K562 (cell line): Measurements from ENCODE around the gene SLC39A11. TPM values are rescaled to one million over a fixed set of nuclear protein-coding genes. Genes with fewer than 3 reads are reported as not detected.

ENCODE experiments used
- ATAC-seq: fragments of 200-7000 bp; cut with Tn5 transposase; 3 replicates; pipeline ENCODE4 v1.9.1; 2020; ENCODE audit warnings: moderate library complexity
- BruUV-seq: library from RNA; stranded (reverse); fragments of 400-500 nt; replicated peaks from 2 replicates; lab custom pipeline; 2021; lab: Mats Ljungman, UMichigan
- CTCF ChIA-PET: fragments of 300-600 bp; formaldehyde crosslinking; extraction: SDS; loops from one replicate; lab custom pipeline; 2021; ENCODE audit warnings: low intra/inter-chr PET ratio; lab: Yijun Ruan, JAX
- POLR2A ChIA-PET: fragments of 300-600, 350-650 bp; sonication (Branson Sonifier 250); formaldehyde crosslinking; extraction: SDS; loops from one replicate; lab custom pipeline; 2021; ENCODE audit warnings: antibody characterized with exemption, inconsistent platforms; lab: Yijun Ruan, JAX
- DNase-seq, 4 experiments: peaks; one replicate each; pipeline versions ENCODE4 v3.0.0 to v3.0.0-alpha.2; 2011 to 2018; ENCODE audit warnings: low spot score in 3 of 4, mixed read lengths in 3 of 4; ENCODE audit errors: extremely low read depth in 1 of 4
- FAIRE-seq: peaks from 2 replicates; lab custom pipeline; 2011; peaks lifted over from hg19 to GRCh38; lab: Jason Lieb, UNC
- H2AFZ ChIP-seq: 2 replicates; pipeline ENCODE4 v1.6.0; 2011; ENCODE audit warnings: low read depth, low read length, control low read depth, inconsistent platforms
- H3K27ac ChIP-seq: fragments of 200-600 bp; 3 replicates; pipeline ENCODE4 v1.8.0; 2011; ENCODE audit warnings: low read depth, mild to moderate bottlenecking, control low read depth, inconsistent platforms, low read length, moderate library complexity, mixed read lengths; ENCODE audit errors: extremely low read depth
- H3K27me3 ChIP-seq, 2 experiments: fragments of 300-600 bp in 1 of 2; 2 replicates in 1 of 2; 3 replicates in 1 of 2; pipeline versions ENCODE4 v1.6.0 to v1.8.0; 2011; ENCODE audit warnings: inconsistent platforms in 2 of 2, low read length in 2 of 2, mild to moderate bottlenecking in 1 of 2, mixed read lengths in 1 of 2, moderate library complexity in 1 of 2; ENCODE audit not compliant: control insufficient read depth in 2 of 2, insufficient read depth in 2 of 2
- H3K36me3 ChIP-seq: fragments of 300-600 bp; 3 replicates; pipeline ENCODE4 v1.8.0; 2011; ENCODE audit warnings: mild to moderate bottlenecking, low read length, inconsistent platforms; ENCODE audit not compliant: control insufficient read depth, insufficient read depth
- H3K4me1 ChIP-seq, 2 experiments: fragments of 200-600 bp in 1 of 2; replicated peaks in 1 of 2; 2 replicates in 1 of 2; 3 replicates in 1 of 2; pipeline versions ENCODE4 v1.5.1 to v1.8.0; 2011; ENCODE audit warnings: inconsistent platforms in 2 of 2, low read length in 2 of 2, mild to moderate bottlenecking in 1 of 2, mixed read lengths in 1 of 2, moderate library complexity in 1 of 2; ENCODE audit not compliant: control insufficient read depth in 2 of 2, insufficient read depth in 2 of 2
- H3K4me2 ChIP-seq: 2 replicates; pipeline ENCODE4 v1.6.1; 2011; ENCODE audit warnings: low read length, control low read depth, inconsistent platforms, mixed read lengths; ENCODE audit not compliant: insufficient read depth
- H3K4me3 ChIP-seq: fragments of 200-600 bp; sonication (generic), shearing (Covaris generic); 2 replicates; pipeline ENCODE4 v1.5.1; 2016; ENCODE audit warnings: control low read depth, inconsistent platforms
- H3K79me2 ChIP-seq: fragments of 200-600 bp; 3 replicates; pipeline ENCODE4 v1.8.0; 2011; ENCODE audit warnings: low read length, inconsistent platforms; ENCODE audit not compliant: control insufficient read depth, insufficient read depth
- H3K9ac ChIP-seq, 2 experiments: 2 replicates each; pipeline versions ENCODE4 v1.6.0 to v1.6.1; 2011; ENCODE audit warnings: low read depth in 2 of 2, low read length in 2 of 2, control low read depth in 1 of 2, inconsistent platforms in 1 of 2, mild to moderate bottlenecking in 1 of 2, mixed read lengths in 1 of 2; ENCODE audit not compliant: insufficient read depth in 1 of 2
- H3K9me1 ChIP-seq: one replicate; pipeline ENCODE4 v1.6.0; 2011; ENCODE audit warnings: inconsistent platforms, mild to moderate bottlenecking, low read length, moderate library complexity; ENCODE audit not compliant: control insufficient read depth, insufficient read depth
- H3K9me3 ChIP-seq: replicated peaks from 2 replicates; pipeline ENCODE4 v1.5.1; 2011; ENCODE audit warnings: low read depth, low read length, inconsistent platforms; ENCODE audit not compliant: control insufficient read depth, insufficient read depth
- H4K20me1 ChIP-seq: replicated peaks from 2 replicates; pipeline ENCODE4 v1.6.1; 2011; ENCODE audit warnings: low read length, inconsistent platforms, mixed read lengths; ENCODE audit not compliant: control insufficient read depth, insufficient read depth
- EZH2 ChIP-seq: IDR thresholded peaks from 2 replicates; pipeline ENCODE4 v1.6.1; 2012; ENCODE audit warnings: low read depth, mild to moderate bottlenecking, inconsistent platforms, low read length, borderline replicate concordance
- HNRNPLL ChIP-seq: fragments of 200-400 bp; formaldehyde crosslinking; IDR thresholded peaks from 2 replicates; pipeline ENCODE4 v1.6.1; 2017; ENCODE audit warnings: low read length, low read depth, mild to moderate bottlenecking; ENCODE audit not compliant: poor library complexity, severe bottlenecking
- JUND ChIP-seq, 2 experiments: IDR thresholded peaks; 2 replicates in 1 of 2; 3 replicates in 1 of 2; pipeline ENCODE4 v1.6.1; 2011; ENCODE audit warnings: borderline replicate concordance in 2 of 2, low read depth in 2 of 2, low read length in 2 of 2, improper control_type of control experiment in 1 of 2, missing biosample characterization in 1 of 2, missing genetic modification characterization in 1 of 2, missing genetic modification reagents in 1 of 2
- PHTF2 ChIP-seq: fragments of 250-450 bp; sonication (Bioruptor Pico); IDR thresholded peaks from 2 replicates; pipeline ENCODE4 v1.5.0; 2021; ENCODE audit warnings: mild to moderate bottlenecking
- POLR2H ChIP-seq: IDR thresholded peaks from 2 replicates; pipeline ENCODE4 v1.6.1; 2016; ENCODE audit warnings: missing genetic modification characterization, low read depth, mild to moderate bottlenecking, control low read depth, missing compliant biosample characterization, moderate library complexity
- ZBTB1 ChIP-seq: sonication (generic); formaldehyde crosslinking; IDR thresholded peaks from 2 replicates; pipeline ENCODE4 v1.8.1; 2023; ENCODE audit warnings: missing genetic modification reagents, low read depth, mild to moderate bottlenecking, borderline replicate concordance
- ZNF766 ChIP-seq: fragments of 200-800 bp; sonication (Bioruptor generic); conservative IDR thresholded peaks from 2 replicates; pipeline ENCODE4 v1.6.1; 2016; ENCODE audit warnings: missing genetic modification characterization, missing compliant biosample characterization
- ZNF79 ChIP-seq: fragments of 250-450 bp; sonication (Bioruptor Pico); IDR thresholded peaks from 2 replicates; pipeline ENCODE4 v1.4.0; 2020; ENCODE audit warnings: low read depth, mild to moderate bottlenecking, moderate library complexity
- WGBS: fragments of 100-300 bp; shearing (Covaris generic); methylation state at CpG from one replicate; pipeline ENCODE4 v1.1.6; 2016; ENCODE audit warnings: low coverage, mixed read lengths; ENCODE audit not compliant: insufficient coverage; ENCODE audit errors: missing lambda C conversion rate; 5-methylcytosine and 5-hydroxymethylcytosine counted together
- in situ Hi-C: fragments of 300-500 bp; cut with MboI; formaldehyde crosslinking; loops from 4 replicates; pipeline ENCODE4 v1.15.0; 2018; ENCODE audit warnings: inconsistent platforms, mixed read lengths
- intact Hi-C: fragments of 100-400 bp; cut with micrococcal nuclease; formaldehyde crosslinking; loops from 2 replicates; pipeline ENCODE4 v1.14.2; 2022
- polyA plus RNA-seq, 8 experiments: library from polyadenylated mRNA; depleted of rRNA in 4 of 8; stranded (reverse) in 5 of 8; unstranded in 3 of 8; fragments of >200 nt; fragmentation: Nextera tagmentation in 2 of 8; fragmentation: Illumina TruSeq in 1 of 8; extraction: Ambion mirVana in 2 of 8; extraction: Trizol in 1 of 8; gene quantifications; 2 replicates each; pipeline versions ENCODE4 v1.2.1 to v1.2.3, GENCODE V29; 2011 to 2014; ENCODE audit warnings: inconsistent platforms in 1 of 8, missing spikeins in 1 of 8
- total RNA-seq, 7 experiments: library from RNA; depleted of rRNA in 6 of 7; stranded (reverse); fragments of >200 nt in 6 of 7; fragmentation: Illumina TruSeq in 2 of 7; extraction: Trizol in 2 of 7; gene quantifications; 2 replicates each; pipeline versions ENCODE4 v1.2.1 to v1.2.3, GENCODE V29; 2011 to 2021; ENCODE audit warnings: low replicate concordance in 1 of 7

The SLC39A11 gene
- total and polyA plus RNA-seq, 9 of the 15 experiments (the other 6 are each of a cell fraction or from before 2014, with no cell fraction given), result 10.5 to 26.4 (median 13.4) TPM

DNA sequence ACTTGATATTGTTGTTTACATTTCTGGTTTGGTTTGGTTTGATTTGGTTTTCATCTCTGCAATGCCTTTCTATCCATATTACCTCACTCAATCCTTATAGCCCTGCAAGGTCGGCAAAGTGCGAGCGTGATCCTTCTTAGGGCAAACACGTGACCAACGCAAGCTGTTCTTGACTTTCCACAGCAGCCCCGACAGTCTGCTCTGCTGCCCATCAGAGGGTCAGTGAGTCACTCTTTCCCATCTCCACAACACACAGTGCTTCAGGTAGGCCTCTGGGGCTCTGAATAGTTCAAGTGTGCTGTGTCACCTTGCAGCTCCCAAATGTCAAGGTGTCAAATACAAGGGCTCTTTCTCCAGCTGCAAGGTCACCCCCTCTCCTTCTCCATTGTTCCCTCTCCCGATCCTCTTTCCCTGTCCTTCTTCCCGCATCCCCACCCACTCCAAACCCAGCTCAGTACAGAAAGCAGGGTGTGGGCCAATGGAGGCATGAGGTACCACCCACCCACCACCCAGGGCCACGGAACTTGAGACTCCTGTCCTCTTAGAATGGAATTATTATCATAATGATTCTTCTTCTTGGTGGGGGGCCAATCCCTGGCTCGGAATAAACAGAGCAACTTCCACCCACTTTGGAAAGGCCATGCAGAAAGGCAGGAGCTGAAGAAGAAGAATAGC, 139.7 kb downstream of the SLC39A11 start:
- FAIRE-seq, result no peak
- no peak overlapping the region for H2AFZ ChIP-seq
- no peaks in the 10 kb centered on the region for H3K9me1 ChIP-seq
- H3K79me2 ChIP-seq, result no peaks in the 10 kb centered on the region
- H4K20me1 ChIP-seq, result peaks cover 4% of the 10 kb centered on the region
- H3K4me2 ChIP-seq, result no peak overlapping the region
- POLR2A ChIA-PET, result interaction anchor here (0.9 to 1.8 kb wide), 3 partner anchors 9 to 266 kb away, joined by 3 to 4 read pairs (median 3); no protein-coding TSS in a partner anchor
- no peak overlapping the region for H3K27ac ChIP-seq
- H3K27me3 ChIP-seq, result no peaks in the 10 kb centered on the region; a peak in 1 of 5 replicates
- ATAC-seq, result no peak
- H3K9ac ChIP-seq, result no peak overlapping the region
- CTCF ChIA-PET, result no interaction called here
- 50% methylated on average over 10 of the region's 10 CpGs for whole genome bisulfite sequencing
- H3K9me3 ChIP-seq, result no peaks in the 10 kb centered on the region
- no peak overlapping the region for H3K4me3 ChIP-seq
- BruUV-seq, result no TSS peak
- no peaks in the 10 kb centered on the region for H3K4me1 ChIP-seq
- no peak for TF ChIP-seq HNRNPLL
- TF ChIP-seq POLR2H (tag), result no peak
- no peak for TF ChIP-seq ZNF766
- TF ChIP-seq ZBTB1 (CRISPR knock-in tag), result no peak
- no peak for TF ChIP-seq ZNF79
- peak; percentile 27; the same call in 1 of the 2 replicates for TF ChIP-seq JUND (IDR thresholded peaks at IDR 0.05; ENCODE audit: borderline replicate concordance, low read depth, low read length)
- TF ChIP-seq JUND (tag; IDR thresholded peaks at IDR 0.05; ENCODE audit: borderline replicate concordance, low read depth, low read length), result no peak
- TF ChIP-seq PHTF2, result no peak
- TF ChIP-seq EZH2, result no peak
- no peaks in the 10 kb centered on the region for H3K36me3 ChIP-seq
- intact Hi-C loops (no loop called here), in situ Hi-C loops (no loop called here)
- DNase-seq, result no peak
